GM19324 (cell line): ENCODE data around the gene SCNN1B.
"Not testable (repeated sequence)": the region's sequence is repeated elsewhere in the genome, so short reads cannot be mapped to it uniquely, and the experiment has no call there.

Experiments used
- ATAC-seq: cut with Tn5 transposase; IDR thresholded peaks from one replicate; pipeline ENCODE4 v1.9.1; 2021; ENCODE audit warnings: mild to moderate bottlenecking, moderate library complexity; ENCODE audit not compliant: unreplicated experiment, low FRiP score

Gene SCNN1B

GRCh38 chr16:23348579-23349469 is 46.7 kb downstream of the SCNN1B start:
- no peak for ATAC-seq

DNA sequence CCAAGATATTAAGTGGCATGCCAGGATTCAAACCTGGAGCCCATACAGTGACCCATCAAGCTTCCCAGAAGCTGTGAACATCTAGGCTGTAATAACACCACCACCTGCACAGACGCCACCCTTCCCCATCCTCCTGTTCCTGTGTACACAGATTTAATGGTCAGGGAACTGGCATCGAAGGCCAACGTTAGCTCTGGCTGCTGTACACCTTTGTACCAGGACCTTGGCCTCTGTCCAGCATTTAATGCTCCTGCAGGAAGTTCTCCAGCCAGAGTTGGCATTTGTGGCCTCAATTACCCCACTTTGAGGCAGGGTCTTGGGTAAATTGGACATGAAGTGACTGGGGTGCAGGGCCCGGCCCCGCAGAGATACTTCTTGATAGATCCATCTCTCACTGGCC is 49.3 kb downstream of the SCNN1B start:
- no peak for ATAC-seq

DNA sequence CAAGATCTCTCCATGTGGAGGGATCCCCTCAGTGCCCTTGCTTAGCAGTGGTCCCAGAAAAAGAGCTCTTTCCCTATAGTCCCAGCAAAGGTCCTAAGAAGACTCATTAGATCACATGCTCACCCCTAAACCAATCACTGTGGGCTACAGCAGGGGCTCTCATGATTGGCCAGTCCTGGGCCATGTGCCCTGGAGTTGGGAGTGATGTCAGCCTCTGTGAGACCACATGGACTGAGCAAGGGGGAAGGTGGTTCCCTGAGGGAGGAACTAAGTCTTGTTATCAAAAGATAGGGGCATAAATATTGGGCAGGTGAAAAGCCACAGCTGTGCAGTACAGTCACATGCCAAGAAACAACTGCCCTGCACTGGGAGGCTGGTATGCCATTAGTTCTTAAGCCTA is 51.3 kb downstream of the SCNN1B start:
- no peak for ATAC-seq

- ATAC-seq = no peak
Measured at GRCh38 chr16:23354246-23354645, 52.1 kb downstream of the SCNN1B start.

- no peak for ATAC-seq
Measured at GRCh38 chr16:23355106-23355670, 53.1 kb downstream of the SCNN1B start.

DNA sequence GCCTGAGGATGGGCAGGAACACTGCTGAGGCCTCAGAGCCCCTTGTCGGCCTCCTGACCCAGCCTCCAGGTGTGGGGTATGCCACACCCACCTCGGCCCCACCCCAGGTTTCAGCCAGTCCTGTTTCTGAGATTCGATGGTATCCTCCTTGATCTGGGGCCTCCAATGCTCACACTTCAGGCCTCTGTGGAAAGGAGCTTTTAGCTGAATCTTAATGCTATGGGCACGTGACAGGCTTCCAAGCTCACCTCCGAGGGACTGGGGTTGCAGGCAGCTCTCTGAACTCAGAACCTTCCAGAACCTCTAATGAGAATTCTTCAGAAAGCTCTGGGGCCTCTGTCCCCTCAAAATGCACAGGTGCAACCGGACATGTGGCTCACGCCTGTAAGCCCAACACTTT is 54.8 kb downstream of the SCNN1B start:
- no peak for ATAC-seq

DNA sequence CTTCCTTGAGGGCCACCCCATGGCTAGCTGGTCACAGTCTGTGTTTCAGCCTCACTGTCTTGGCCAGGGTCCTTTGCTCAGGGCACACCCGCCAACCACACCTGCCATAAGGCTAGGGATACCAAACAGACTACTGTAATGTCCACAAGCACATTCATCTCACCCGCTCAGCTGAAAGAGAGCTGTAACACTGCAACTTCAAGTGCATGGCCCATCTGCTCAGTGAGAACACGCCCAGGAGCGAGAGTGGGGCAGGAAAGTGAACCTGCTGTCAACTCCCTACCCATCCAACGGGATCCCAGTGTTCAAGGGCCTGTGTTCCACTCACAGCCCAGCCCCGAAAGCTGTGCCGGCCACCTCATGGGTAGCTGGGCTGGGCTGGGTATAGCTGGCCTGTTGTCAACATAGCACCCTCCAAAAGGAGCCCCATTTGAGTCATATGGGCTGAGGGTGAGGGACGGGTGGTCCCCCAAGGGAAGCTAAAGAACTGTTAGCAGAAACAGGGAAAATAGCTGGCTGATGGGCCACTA is 55.7 kb downstream of the SCNN1B start:
- ATAC-seq = no peak

DNA sequence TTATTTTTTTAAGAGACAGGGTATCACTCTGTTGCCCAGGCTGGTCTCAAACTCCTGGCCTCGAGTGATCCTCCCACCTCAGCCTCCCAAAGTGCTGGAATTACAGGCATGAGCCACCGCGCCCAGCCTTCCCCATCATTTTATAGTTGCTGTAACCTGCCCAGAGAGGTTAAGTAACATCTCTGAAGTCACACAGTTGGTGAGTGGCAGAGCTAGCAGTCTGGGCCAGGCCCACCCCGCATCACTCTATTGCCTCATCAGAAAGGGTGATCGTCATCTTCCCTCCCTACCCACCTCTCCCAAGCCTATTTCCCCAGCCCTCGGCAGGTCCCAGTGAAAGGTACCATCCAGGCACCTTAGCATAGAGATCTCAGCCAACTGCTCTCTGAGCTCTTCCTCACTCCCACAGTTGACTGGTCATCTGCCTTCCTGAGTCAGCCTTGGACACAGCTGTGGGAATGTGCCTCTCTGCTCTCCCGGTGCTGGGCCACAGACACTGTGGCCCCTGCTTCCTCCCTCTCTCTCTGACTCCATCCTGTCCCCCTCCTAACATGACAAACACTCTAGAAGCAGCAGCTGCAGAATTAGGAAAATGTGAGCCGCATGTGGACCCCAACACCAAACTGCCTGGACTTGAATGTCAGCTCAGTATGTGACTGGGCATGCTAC is 57.1 kb downstream of the SCNN1B start:
- no peak for ATAC-seq

DNA sequence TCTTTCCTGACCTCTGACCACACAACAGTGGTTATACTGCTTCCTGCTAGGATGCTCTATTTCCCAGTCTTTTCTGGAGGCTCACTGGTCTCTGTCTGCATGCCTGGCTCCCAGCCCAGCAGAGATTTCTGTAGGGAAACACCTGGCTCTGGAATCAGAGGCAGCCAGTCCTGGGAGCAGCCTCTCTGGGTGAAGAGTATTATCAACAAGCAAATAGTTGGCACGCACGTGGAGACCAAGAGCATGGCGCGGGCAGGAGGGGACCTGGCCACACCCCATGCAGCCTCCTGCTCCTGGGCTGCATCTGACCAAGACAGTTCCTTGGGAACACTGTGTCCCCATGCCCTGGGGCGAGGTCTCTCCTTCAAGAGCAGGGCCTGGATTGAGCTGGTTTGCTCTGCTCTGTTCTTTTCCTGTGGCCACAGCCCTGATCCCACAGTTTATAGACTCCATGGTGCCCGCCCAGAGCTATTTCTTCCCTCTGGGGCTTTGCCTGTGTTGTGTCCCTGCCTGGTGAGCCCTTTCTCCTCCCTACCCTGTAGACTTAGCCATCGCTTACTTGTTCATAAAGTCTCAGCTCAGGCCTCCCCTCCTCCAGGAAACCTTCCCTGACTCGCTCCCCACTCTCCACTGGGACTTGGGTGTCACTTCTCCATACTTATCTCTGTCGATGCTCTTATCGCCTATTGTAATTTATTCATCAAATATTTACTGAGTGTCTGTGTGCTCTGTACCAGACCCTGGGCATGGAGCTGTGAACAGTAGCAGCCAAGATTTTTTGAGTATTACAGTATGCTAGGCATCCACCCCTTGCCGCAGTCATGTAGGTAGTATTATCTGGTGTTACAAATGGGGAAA is 60.6 kb downstream of the SCNN1B start:
- ATAC-seq = no peak

- no peak for ATAC-seq
Measured at GRCh38 chr16:23365602-23366240, 63.6 kb downstream of the SCNN1B start.

GRCh38 chr16:23366341-23366740 is 64.2 kb downstream of the SCNN1B start:
- not testable (repeated sequence) for ATAC-seq

DNA sequence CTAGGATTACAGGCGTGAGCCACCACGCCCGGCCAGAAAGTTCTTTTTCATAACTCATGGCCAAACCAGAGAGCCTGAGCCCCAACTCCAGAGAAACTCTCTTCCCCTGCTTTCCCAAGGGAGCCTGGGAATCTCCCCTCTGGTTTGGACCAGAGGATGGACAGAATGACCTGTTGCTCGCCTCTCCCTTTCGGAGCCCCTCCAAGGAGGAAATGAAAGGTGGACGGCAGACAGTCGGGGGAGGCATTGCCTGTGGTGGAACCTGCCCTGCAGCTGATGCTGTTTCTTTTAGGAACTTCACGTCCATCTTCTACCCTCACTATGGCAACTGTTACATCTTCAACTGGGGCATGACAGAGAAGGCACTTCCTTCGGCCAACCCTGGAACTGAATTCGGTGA is 65.5 kb downstream of the SCNN1B start:
- ATAC-seq = no peak

GRCh38 chr16:23367988-23368387 is 65.9 kb downstream of the SCNN1B start:
- ATAC-seq = no peak

DNA sequence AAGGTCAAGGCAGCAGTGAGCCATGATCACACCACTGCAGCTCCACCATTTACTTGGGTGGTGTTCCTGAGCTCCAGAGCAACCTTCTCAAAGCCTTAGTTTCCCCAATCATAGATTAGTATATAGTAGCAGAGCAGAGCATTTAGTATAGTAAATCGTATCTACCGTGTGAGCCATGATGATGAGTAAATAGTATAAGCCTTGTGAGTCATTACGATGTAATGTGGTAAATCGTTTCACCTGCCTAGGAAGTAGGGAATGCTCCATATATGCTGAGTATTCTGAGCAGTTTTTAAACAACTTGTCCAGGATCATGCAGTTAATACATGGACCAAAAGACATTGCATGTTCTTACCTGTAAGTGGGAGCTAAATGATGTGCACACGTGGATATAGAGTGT is 66.4 kb downstream of the SCNN1B start:
- no peak for ATAC-seq

DNA sequence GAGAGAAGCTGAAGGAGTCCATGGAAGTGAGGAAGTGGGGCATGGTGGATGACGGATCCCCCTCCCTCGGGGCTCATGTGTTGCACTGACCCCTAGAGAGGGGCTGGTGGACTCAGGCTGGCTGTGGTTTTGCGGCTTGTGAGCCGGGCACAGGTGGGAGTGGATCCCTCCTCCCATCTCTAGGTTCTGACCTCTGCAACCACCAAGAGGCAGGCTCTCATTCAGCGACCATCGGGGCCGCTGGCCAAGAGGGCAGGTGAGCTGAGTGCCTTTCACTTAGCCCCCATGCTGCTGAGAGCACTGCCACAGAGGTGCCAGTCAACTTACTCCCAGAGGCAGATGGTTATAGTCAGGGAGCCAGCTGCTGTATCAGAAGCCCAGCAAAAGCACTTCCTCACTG is 67.3 kb downstream of the SCNN1B start:
- no peak for ATAC-seq

DNA sequence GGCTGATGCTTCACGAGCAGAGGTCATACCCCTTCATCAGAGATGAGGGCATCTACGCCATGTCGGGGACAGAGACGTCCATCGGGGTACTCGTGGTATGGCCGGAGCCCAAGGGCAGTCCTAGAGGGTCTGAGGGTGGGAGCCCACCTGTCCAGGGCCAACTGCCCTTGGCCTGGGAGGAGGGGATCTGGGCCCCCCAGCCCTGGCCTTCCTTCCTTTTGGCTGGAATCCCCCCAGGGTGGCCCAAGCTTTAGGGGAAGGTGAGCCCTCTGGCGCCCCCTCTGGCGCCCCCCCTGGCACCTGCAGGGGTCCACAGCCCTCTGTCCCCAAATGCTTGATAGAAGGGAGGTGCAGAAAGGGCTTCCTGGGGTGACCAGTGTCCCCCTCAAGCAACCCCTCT is 69.3 kb downstream of the SCNN1B start:
- ATAC-seq = no peak

- no peak for ATAC-seq
Measured at GRCh38 chr16:23373436-23374219, 71.5 kb downstream of the SCNN1B start.

DNA sequence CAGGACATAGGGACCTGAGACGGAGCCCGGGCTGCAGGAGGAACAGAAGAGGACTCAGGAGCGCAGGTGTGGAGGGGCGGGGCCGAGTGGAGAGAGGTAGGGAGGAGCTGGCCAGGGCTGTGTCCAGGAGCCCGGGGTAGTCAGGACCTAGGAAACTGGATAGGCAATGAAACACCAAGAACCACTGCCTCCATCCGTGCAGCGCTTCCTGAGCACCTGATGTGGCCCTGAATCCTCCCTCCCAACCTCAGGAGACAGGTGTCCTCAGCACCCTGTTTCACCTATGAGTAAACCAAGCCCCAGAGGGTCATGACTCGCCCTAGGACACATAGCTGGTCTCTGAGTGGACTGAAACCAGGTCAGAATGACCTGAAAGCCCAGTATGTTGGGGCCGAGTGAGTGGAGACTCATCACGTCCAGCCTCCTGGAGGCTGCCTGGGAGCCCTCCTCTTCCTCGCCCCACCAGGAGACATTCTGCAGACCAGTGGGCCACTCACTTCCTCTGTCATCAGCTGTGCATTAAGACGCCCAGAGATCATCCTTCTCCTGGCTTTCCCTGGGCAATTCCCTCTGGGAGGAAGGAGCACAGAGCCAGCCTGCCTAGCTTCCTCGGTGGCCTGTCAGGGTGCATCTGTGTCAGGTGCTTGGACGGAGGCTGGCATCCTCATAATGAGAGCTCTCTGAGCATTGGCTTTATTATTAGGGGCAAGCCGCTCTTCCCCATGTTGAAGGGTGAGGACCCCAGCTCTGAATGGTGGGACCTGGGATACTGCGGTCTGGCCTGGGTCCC is 72.8 kb downstream of the SCNN1B start:
- no peak for ATAC-seq
